ENCODE data around the gene TLR2. TPM values are rescaled to one million over a fixed set of nuclear protein-coding genes. Genes with fewer than 3 reads are reported as not detected.

TLR2 gene
- total and polyA plus RNA-seq, 4 donors: 2.9 to 15.6 (median 6.2) TPM

GRCh38 chr4:153725831-153726154, 41.7 kb downstream of the TLR2 start:
- Histone ChIP-seq H3K27ac (ENCODE audit: low read depth in 1 of 2, low read length in 2 of 2) (no peak overlapping the region), H3K27me3 (ENCODE audit: control insufficient read depth in 4 of 4, insufficient read depth in 4 of 4, low read length in 3 of 4) (no peaks in the 10 kb centered on the region), H3K4me1 (ENCODE audit: control insufficient read depth in 4 of 4, insufficient read depth in 4 of 4, low read length in 3 of 4) (peaks cover 3 to 10% (median 7%) of the 10 kb centered on the region in 4 donors), H3K36me3 (ENCODE audit: control insufficient read depth in 4 of 4, insufficient read depth in 3 of 4, low read depth in 1 of 4, low read length in 3 of 4) (no peaks in the 10 kb centered on the region), H3K9me3 (ENCODE audit: control insufficient read depth in 4 of 4, low read length in 3 of 4) (no peaks in the 10 kb centered on the region), H3K9ac (ENCODE audit: low read depth in 1 of 2, low read length in 2 of 2) (no peak overlapping the region), H3K4me3 (ENCODE audit: low read depth in 1 of 3, low read length in 3 of 3) (no peak overlapping the region)
- 95% methylated on average over 1 of the region's 1 CpG for WGBS
- DNase-seq (ENCODE audit: low spot score): no peak
- TF ChIP-seq REST (IDR thresholded peaks at IDR 0.05) (no peak), NR2F2 (IDR thresholded peaks at IDR 0.05) (no peak), SP1 (IDR thresholded peaks at IDR 0.05) (no peak), HNF4A (conservative IDR thresholded peaks at IDR 0.05) (no peak), RXRA (IDR thresholded peaks at IDR 0.05) (no peak), ATF3 (IDR thresholded peaks at IDR 0.05) (no peak)

- Histone ChIP-seq H3K4me3 (ENCODE audit: low read depth in 1 of 3, low read length in 3 of 3) (no peak overlapping the region), H3K36me3 (ENCODE audit: control insufficient read depth in 4 of 4, insufficient read depth in 3 of 4, low read depth in 1 of 4, low read length in 3 of 4) (no peaks in the 10 kb centered on the region), H3K4me1 (ENCODE audit: control insufficient read depth in 4 of 4, insufficient read depth in 4 of 4, low read length in 3 of 4) (peaks cover 3 to 10% (median 7%) of the 10 kb centered on the region in 4 donors), H3K27ac (ENCODE audit: low read depth in 1 of 2, low read length in 2 of 2) (no peak overlapping the region), H3K9me3 (ENCODE audit: control insufficient read depth in 4 of 4, low read length in 3 of 4) (no peaks in the 10 kb centered on the region), H3K27me3 (ENCODE audit: control insufficient read depth in 4 of 4, insufficient read depth in 4 of 4, low read length in 3 of 4) (no peaks in the 10 kb centered on the region), H3K9ac (ENCODE audit: low read depth in 1 of 2, low read length in 2 of 2) (no peak overlapping the region)
- no peak for DNase-seq (ENCODE audit: low spot score)
- TF ChIP-seq SP1 (IDR thresholded peaks at IDR 0.05) (no peak), RAD21 (IDR thresholded peaks at IDR 0.05) (no peak), EGR1 (IDR thresholded peaks at IDR 0.05; ENCODE audit: low read depth in 2 of 2) (no peak), MAX (IDR thresholded peaks at IDR 0.05) (no peak), HNF4G (IDR thresholded peaks at IDR 0.05) (no peak), HNF4A (conservative IDR thresholded peaks at IDR 0.05) (no peak), CTCF (IDR thresholded peaks at IDR 0.05; ENCODE audit: low read depth, low read length, missing input control) (no peak), ATF3 (IDR thresholded peaks at IDR 0.05) (no peak), YY1 (IDR thresholded peaks at IDR 0.05) (no peak), JUND (IDR thresholded peaks at IDR 0.05) (no peak), FOXA1 (IDR thresholded peaks at IDR 0.05) (no peak), RXRA (IDR thresholded peaks at IDR 0.05) (no peak), ZBTB33 (IDR thresholded peaks at IDR 0.05) (no peak), REST (IDR thresholded peaks at IDR 0.05) (no peak), GABPA (IDR thresholded peaks at IDR 0.05 in 1 of 2, conservative IDR thresholded peaks at IDR 0.05 in 1 of 2) (no peak), FOXA2 (IDR thresholded peaks at IDR 0.05) (no peak)
- WGBS: 86% methylated on average over 5 of the region's 5 CpGs
Observed at GRCh38 chr4:153728151-153728550, 44.1 kb downstream of the TLR2 start.
